ENCODE results near the gene C5orf15.
"Not testable (repeated sequence)": the region's sequence is repeated elsewhere in the genome, so short reads cannot be mapped to it uniquely, and the experiment has no call there.

Gene C5orf15

GRCh38 chr5:133962131-133962530, 6.3 kb downstream of the C5orf15 start:
- DNase-seq, result no peak

- no peak for DNase-seq
Observed at GRCh38 chr5:133959643-133960042, 8.8 kb downstream of the C5orf15 start.

GRCh38 chr5:133957591-133957990, 10.8 kb downstream of the C5orf15 start:
- no peak for DNase-seq

- no peak for DNase-seq
Observed at GRCh38 chr5:133957080-133957479, 11.3 kb downstream of the C5orf15 start.

GRCh38 chr5:133956196-133956595, 12.2 kb downstream of the C5orf15 start:
- not testable (repeated sequence) for DNase-seq

GRCh38 chr5:133953568-133954145, 14.8 kb downstream of the C5orf15 start:
- DNase-seq, result no peak

GRCh38 chr5:133952729-133953567, 15.5 kb downstream of the C5orf15 start:
- DNase-seq, result no peak

- DNase-seq, result no peak
Observed at GRCh38 chr5:133950821-133951612, 17.4 kb downstream of the C5orf15 start.

- no peak for DNase-seq
Observed at GRCh38 chr5:133948721-133949120, 19.7 kb downstream of the C5orf15 start.

GRCh38 chr5:133947431-133947841, 21.0 kb downstream of the C5orf15 start:
- no peak for DNase-seq

GRCh38 chr5:133945568-133945967, 22.9 kb downstream of the C5orf15 start:
- no peak for DNase-seq

GRCh38 chr5:133944263-133945185, 23.9 kb downstream of the C5orf15 start:
- DNase-seq, result peak; percentile 7 to 23

GRCh38 chr5:133943475-133943817, 25.0 kb downstream of the C5orf15 start:
- DNase-seq, result no peak

- no peak for DNase-seq
Observed at GRCh38 chr5:133942614-133943474, 25.6 kb downstream of the C5orf15 start.

- DNase-seq, result no peak
Observed at GRCh38 chr5:133941456-133942196, 26.8 kb downstream of the C5orf15 start.

GRCh38 chr5:133939668-133940067, 28.8 kb downstream of the C5orf15 start:
- DNase-seq, result no peak

- DNase-seq, result no peak
Observed at GRCh38 chr5:133938929-133939328, 29.5 kb downstream of the C5orf15 start.

GRCh38 chr5:133938039-133938821, 30.2 kb downstream of the C5orf15 start:
- DNase-seq, result no peak

- DNase-seq, result not testable (repeated sequence)
Observed at GRCh38 chr5:133937628-133938027, 30.8 kb downstream of the C5orf15 start.

GRCh38 chr5:133936651-133937015, 31.8 kb downstream of the C5orf15 start:
- DNase-seq, result no peak
